ENCODE measurements around the gene NHSL2.

Gene NHSL2

DNA sequence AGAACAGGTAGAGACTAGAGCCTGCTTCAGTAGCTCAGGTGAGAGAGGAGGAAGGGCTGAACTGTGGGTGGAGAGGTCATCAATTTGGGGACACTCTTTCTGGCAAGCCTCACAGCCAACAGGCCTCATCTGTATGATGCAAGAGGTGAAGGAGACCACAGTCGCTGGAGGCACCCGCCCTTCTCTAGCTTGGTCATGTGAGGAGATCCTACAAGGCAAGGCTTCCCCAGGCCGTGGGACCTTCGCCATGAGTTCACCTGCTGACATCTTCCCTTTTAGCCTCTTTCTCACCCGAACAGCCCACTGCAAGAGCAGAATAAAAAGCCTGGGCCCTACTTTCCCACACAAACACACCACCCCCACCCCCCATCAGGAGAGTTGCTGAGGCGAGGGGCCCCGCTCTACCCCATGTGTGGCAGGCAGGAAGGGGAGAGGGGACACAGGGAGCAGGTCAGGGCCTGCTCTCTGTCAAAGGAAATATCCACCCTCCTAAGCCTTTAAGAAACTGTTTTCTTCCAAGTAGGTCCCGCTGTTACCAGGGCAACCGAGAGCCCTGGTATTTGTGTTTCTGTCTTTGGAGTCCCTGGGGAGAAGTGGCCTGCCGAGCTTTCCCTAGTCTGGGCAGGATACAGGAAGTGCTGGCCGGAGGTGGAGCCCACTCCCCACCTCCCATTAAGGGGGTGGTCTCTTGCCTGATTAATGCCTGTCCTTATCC is 213.0 kb downstream of the NHSL2 start:
- DNase-seq (ENCODE audit: low spot score): no peak
- Mint-ChIP-seq H3K4me3 (no peak overlapping the region), H3K27me3 (ENCODE audit: low read depth) (peaks cover 32% of the 10 kb centered on the region), H3K4me1 (ENCODE audit: low read depth) (peaks cover 37% of the 10 kb centered on the region), H3K36me3 (ENCODE audit: low read depth) (no peaks in the 10 kb centered on the region), H3K27ac (no peak overlapping the region), H3K9me3 (no peaks in the 10 kb centered on the region)

DNA sequence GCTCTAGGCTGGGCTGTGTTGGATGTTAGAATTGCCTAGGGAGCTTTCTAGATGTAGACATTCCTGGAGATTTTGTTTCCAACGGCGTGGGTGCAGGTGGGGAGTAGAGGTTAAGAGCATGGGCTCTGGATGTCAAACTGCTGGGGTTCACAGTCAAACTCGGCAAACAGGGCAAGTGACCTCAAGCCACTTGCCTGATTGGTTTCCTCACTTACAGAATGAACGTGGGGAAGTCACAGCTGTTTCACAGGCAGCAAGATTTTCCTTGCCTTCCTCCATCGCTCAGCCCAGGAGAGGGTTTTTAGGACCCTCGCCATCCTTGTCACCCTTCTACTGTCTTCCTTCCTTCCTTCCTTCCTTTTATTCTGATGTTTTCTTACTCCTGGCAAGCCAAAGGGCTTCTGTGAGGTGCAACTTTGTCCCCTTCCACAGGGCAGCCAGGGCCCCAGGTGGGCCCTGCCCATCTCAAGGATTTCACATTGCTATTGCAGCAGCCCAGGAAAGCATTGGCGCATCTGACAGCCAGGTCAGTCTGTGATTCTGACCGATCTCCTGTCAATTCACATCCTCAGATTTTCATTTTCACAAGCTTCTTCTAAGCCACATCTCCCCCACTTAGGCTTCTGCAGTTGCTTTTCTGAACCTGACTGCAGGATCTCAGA is 214.0 kb downstream of the NHSL2 start:
- Mint-ChIP-seq H3K27ac (no peak overlapping the region), H3K9me3 (no peaks in the 10 kb centered on the region), H3K27me3 (ENCODE audit: low read depth) (peaks cover 41% of the 10 kb centered on the region), H3K36me3 (ENCODE audit: low read depth) (no peaks in the 10 kb centered on the region), H3K4me1 (ENCODE audit: low read depth) (peaks cover 37% of the 10 kb centered on the region), H3K4me3 (no peak overlapping the region)
- DNase-seq (ENCODE audit: low spot score): no peak

GRCh38 chrX:72125331-72126047 is 214.8 kb downstream of the NHSL2 start:
- H3K4me1 Mint-ChIP-seq (ENCODE audit: low read depth): peaks cover 37% of the 10 kb centered on the region
- H3K27me3 Mint-ChIP-seq (ENCODE audit: low read depth): peaks cover 41% of the 10 kb centered on the region
- no peak overlapping the region for H3K4me3 Mint-ChIP-seq
- no peaks in the 10 kb centered on the region for H3K9me3 Mint-ChIP-seq
- H3K36me3 Mint-ChIP-seq (ENCODE audit: low read depth): no peaks in the 10 kb centered on the region
- no peak for DNase-seq (ENCODE audit: low spot score)
- no peak overlapping the region for H3K27ac Mint-ChIP-seq

DNA sequence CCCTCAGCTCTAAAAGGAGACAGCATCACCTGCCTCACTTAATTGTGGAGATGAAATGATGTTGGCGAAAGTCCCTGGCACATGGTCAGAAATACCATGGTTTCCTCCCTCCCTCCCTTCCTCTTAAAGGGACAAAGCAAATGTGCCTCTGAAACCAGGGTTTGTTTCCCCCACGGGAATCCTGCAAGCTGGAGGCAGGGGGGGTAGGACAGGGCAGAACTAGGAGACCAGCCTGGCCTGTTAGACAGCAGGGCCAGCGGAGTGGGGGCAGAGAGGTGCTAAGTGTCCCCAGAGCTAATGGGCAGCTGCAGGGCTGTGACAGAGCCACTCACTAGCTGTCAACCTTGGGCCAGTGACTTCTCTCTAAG is 215.4 kb downstream of the NHSL2 start:
- Mint-ChIP-seq H3K27ac (no peak overlapping the region), H3K36me3 (ENCODE audit: low read depth) (no peaks in the 10 kb centered on the region), H3K9me3 (no peaks in the 10 kb centered on the region), H3K4me3 (no peak overlapping the region), H3K27me3 (ENCODE audit: low read depth) (peaks cover 44% of the 10 kb centered on the region), H3K4me1 (ENCODE audit: low read depth) (peaks cover 34% of the 10 kb centered on the region)
- DNase-seq (ENCODE audit: low spot score): no peak

DNA sequence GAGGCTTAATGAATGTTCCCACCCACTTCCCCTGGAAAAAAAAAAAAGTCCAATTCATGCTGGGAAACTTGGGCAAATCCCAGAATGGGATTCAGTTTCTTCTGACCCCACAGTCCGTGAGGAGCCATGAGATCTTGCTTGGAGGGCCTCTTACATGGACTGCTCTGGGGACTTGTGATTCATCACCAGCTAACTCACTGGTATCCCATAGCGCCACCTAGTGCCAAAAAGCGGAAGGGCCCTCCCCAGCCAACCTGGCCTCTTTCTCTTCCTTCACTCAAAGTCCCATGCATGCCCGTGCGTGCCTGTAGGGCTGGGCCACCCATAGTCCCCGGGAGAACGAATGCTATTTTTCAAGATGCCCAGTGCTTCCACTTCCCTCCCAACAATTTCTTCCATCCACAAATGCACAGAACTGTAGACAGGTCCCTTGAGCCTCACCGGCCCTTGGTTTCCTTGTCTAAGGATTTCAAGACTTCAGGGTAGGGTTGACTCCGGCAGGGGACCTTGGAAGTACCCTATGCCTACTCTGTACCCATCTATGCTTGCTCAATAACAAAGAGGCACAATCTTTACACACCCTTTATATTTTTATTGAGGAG is 216.0 kb downstream of the NHSL2 start:
- Mint-ChIP-seq H3K9me3 (no peaks in the 10 kb centered on the region), H3K27ac (no peak overlapping the region), H3K36me3 (ENCODE audit: low read depth) (no peaks in the 10 kb centered on the region), H3K4me1 (ENCODE audit: low read depth) (peaks cover 31% of the 10 kb centered on the region), H3K4me3 (no peak overlapping the region), H3K27me3 (ENCODE audit: low read depth) (peaks cover 48% of the 10 kb centered on the region)
- DNase-seq (ENCODE audit: low spot score): peak; percentile 63

- no peak for DNase-seq (ENCODE audit: low spot score)
- no peaks in the 10 kb centered on the region for H3K9me3 Mint-ChIP-seq
- peaks cover 29% of the 10 kb centered on the region for H3K4me1 Mint-ChIP-seq (ENCODE audit: low read depth)
- H3K36me3 Mint-ChIP-seq (ENCODE audit: low read depth): no peaks in the 10 kb centered on the region
- H3K27ac Mint-ChIP-seq: no peak overlapping the region
- no peak overlapping the region for H3K4me3 Mint-ChIP-seq
- H3K27me3 Mint-ChIP-seq (ENCODE audit: low read depth): peaks cover 51% of the 10 kb centered on the region
These were observed 216.7 kb downstream of the NHSL2 start for GRCh38 chrX:72127332-72127731.

- no peak overlapping the region for H3K4me3 Mint-ChIP-seq
- no peak overlapping the region for H3K27ac Mint-ChIP-seq
- no peaks in the 10 kb centered on the region for H3K9me3 Mint-ChIP-seq
- peaks cover 19% of the 10 kb centered on the region for H3K4me1 Mint-ChIP-seq (ENCODE audit: low read depth)
- DNase-seq (ENCODE audit: low spot score): no peak
- H3K36me3 Mint-ChIP-seq (ENCODE audit: low read depth): no peaks in the 10 kb centered on the region
- H3K27me3 Mint-ChIP-seq (ENCODE audit: low read depth): peaks cover 55% of the 10 kb centered on the region
These were observed 217.7 kb downstream of the NHSL2 start for GRCh38 chrX:72128183-72128834.

- Mint-ChIP-seq H3K4me3 (no peak overlapping the region), H3K27me3 (ENCODE audit: low read depth) (peaks cover 58% of the 10 kb centered on the region)
These were observed 218.2 kb downstream of the NHSL2 start for GRCh38 chrX:72128881-72129280.

DNA sequence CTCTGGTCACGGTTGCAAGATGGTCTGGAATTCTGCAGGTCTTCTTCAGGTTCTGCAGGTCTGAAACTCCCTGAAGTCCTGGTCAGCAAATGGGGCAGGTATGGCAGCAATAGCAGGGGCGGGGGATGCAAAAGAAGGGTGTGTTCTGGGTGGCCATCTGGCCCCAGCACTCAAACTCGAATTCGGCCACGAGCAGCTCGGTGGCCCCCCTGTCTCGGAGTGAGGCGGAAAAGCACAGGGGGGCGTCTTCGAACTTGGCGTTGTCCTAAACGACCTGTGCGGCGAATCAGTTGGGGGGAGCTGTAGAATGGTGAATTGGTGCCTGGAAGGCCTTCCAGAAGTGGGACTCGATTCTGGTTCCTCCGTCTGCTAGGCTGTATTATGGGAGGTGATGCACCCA is 219.0 kb downstream of the NHSL2 start:
- Mint-ChIP-seq H3K9me3 (no peaks in the 10 kb centered on the region), H3K4me3 (no peak overlapping the region), H3K36me3 (ENCODE audit: low read depth) (no peaks in the 10 kb centered on the region), H3K4me1 (ENCODE audit: low read depth) (peaks cover 17% of the 10 kb centered on the region), H3K27ac (no peak overlapping the region), H3K27me3 (ENCODE audit: low read depth) (peaks cover 57% of the 10 kb centered on the region)
- DNase-seq (ENCODE audit: low spot score): no peak

More at GRCh38 chrX:72128881-72129280, 218.2 kb downstream of the NHSL2 start:
- Mint-ChIP-seq H3K9me3 (no peaks in the 10 kb centered on the region), H3K27ac (no peak overlapping the region), H3K4me1 (ENCODE audit: low read depth) (peaks cover 17% of the 10 kb centered on the region), H3K36me3 (ENCODE audit: low read depth) (no peaks in the 10 kb centered on the region)
- DNase-seq (ENCODE audit: low spot score): no peak

- no peaks in the 10 kb centered on the region for H3K36me3 Mint-ChIP-seq (ENCODE audit: low read depth)
- DNase-seq (ENCODE audit: low spot score): no peak
- peaks cover 12% of the 10 kb centered on the region for H3K4me1 Mint-ChIP-seq (ENCODE audit: low read depth)
- peaks cover 57% of the 10 kb centered on the region for H3K27me3 Mint-ChIP-seq (ENCODE audit: low read depth)
- no peak overlapping the region for H3K27ac Mint-ChIP-seq
- no peaks in the 10 kb centered on the region for H3K9me3 Mint-ChIP-seq
- H3K4me3 Mint-ChIP-seq: no peak overlapping the region
These were observed 219.6 kb downstream of the NHSL2 start for GRCh38 chrX:72130156-72130761.

GRCh38 chrX:72130762-72131250 is 220.2 kb downstream of the NHSL2 start:
- Mint-ChIP-seq H3K4me1 (ENCODE audit: low read depth) (peaks cover 10% of the 10 kb centered on the region), H3K27ac (no peak overlapping the region), H3K4me3 (no peak overlapping the region), H3K9me3 (no peaks in the 10 kb centered on the region), H3K36me3 (ENCODE audit: low read depth) (no peaks in the 10 kb centered on the region), H3K27me3 (ENCODE audit: low read depth) (peaks cover 56% of the 10 kb centered on the region)
- DNase-seq (ENCODE audit: low spot score): no peak

DNA sequence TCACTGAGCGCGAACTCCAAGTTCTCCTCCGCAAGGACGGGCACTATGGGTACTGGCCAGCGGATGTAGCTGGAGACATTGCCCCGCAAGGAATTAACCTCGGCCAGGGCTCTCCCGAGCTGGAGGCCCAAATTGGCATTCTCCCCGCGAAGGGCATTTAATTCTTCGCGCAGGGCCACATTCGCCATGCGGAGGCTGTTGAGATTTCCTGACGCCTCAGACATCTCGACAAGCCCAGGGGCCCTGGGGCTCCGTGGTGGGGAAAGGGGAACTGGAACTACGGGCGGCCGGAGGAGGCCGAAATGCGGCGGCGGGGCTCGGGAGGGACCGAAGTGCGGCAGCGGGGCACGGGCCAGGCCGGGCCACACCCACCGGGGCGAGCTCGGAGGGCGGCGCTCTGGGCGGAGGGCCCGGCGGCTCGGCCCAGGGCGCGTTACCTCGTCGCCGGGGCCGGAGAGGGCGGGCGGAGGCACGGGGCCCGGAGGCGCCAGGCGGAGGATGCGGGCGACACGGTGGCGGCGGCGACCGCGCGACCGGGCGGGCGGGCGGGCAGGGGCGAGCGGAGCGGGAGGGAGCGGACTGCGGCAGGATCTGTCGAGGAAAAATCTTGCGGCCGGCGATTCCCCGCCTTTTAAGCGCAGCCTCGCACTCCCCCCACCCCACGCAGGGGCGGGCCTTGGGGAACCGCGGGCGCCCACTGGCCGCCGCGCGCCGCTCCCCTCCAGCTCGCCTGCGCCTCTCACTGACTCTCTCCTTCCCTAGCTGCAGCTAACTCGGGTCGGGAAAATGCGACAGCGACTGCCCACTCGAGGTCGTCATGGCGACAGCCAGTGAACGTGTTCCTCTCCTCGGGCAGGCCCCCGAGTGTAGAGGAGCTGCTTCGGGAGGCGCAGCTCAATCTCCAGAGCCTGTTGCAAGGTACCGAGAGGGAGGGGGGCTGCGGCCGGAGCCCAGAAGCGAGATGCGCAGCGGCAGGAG is 221.0 kb downstream of the NHSL2 start, which contains the start of gene RTL5:
Gene RTL5, minus strand, starts transcription at position 599 of the 978 bp plus-strand sequence.
- H3K36me3 Mint-ChIP-seq (ENCODE audit: low read depth): no peaks in the 10 kb centered on the region
- DNase-seq (ENCODE audit: low spot score): peak; percentile 11
- H3K4me3 Mint-ChIP-seq: peak within 1 kb of the TSS; percentile 69
- H3K27ac Mint-ChIP-seq: no peak within 1 kb of the TSS
- H3K9me3 Mint-ChIP-seq: no peaks in the 10 kb centered on the region
- peaks cover 8% of the 10 kb centered on the region for H3K4me1 Mint-ChIP-seq (ENCODE audit: low read depth)
- H3K27me3 Mint-ChIP-seq (ENCODE audit: low read depth): peaks cover 57% of the 10 kb centered on the region
